ENCODE data around the gene FAM180A.

Gene FAM180A

DNA sequence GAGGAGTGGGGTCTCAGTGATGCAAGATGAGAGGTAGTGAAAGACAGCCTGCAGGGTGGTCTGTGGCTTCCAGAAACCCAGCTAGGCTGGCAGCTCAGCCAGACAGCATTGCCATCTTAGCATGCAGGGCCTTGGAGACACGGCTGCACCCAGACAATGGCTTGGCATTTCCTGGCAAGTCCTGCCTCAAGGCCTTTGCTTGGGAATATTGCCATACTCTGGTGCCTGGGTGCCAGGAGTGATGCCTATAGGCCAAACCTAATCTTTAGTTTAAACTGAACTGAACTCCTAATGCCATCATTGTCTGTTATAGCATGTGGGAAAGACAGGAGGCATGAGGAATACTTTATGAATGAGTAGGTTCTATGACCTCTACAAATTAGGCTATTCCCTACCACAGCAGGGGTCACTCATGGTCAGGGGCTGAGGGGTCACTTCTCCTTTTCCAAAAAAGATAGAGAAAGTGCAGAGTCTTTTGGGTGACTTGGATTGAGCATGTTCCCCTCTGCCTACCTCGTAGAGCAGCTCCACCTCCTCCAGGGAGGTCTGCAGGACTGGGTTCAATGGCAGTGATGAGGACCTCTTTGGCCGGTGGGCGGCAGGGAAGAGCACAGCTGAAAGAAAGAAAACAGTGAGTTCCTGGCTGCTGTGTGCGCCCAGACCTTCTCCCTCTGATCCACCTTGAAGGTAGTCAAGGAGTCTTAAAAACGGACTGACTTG lies 11.9 kb downstream of the FAM180A start:
- no peak for DNase-seq

DNA sequence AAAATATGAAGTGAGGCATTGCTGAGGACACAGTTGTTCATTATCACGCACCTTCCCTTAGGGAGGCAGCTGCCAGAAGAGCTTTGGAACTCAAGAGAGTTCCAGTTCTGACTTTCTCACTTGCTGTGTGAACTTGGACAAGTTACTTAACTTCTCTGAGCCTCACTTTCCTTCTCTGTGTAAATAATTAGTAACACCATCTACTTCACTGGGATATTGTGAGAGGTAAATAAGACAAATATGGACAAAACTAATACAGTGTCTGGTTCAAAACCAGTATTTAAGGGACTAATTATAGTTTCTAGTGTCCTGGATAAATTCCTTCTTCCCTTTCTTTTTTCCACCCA lies 14.3 kb downstream of the FAM180A start:
- DNase-seq = no peak

DNA sequence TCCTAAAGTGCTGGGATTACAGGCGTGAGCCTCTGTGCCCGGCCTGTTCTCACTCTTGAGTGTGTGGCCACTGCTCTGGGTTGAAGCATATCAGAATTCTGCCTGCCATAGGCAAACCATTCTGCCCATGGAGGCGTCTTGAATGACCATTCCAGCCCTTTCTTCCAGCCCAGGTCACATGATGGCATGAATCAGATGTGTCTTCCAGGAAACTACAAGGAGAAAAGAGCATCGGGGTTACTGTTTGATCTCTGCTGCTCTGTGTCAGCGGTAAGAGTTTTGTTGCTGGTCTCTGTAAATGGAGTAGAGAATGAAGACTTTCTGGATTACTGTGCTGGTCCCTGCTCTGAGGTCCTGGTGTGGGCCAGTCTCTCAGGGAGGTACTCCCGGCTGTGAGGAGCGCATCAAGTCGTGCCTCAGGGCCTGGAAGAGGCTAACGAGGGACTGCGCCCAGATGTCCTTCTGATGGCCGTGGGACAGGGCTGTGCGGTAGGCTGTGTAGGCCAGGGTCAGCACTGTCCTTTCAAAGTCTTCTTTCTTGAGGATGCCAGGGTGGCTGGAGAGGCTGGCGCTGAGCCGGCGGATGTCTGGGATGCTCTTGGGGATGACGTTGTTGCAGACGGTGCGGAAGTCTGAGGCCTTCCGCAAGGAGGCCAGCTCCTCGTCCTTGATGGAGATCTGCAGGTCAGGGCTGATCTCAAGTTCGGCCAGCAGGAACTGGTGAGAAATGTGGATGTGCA lies 14.8 kb downstream of the FAM180A start:
- DNase-seq = no peak

GRCh38 chr7:135731131-135731530 lies 17.5 kb downstream of the FAM180A start:
- no peak for DNase-seq

- no peak for DNase-seq
These were observed 19.4 kb downstream of the FAM180A start for GRCh38 chr7:135729230-135729629.

DNA sequence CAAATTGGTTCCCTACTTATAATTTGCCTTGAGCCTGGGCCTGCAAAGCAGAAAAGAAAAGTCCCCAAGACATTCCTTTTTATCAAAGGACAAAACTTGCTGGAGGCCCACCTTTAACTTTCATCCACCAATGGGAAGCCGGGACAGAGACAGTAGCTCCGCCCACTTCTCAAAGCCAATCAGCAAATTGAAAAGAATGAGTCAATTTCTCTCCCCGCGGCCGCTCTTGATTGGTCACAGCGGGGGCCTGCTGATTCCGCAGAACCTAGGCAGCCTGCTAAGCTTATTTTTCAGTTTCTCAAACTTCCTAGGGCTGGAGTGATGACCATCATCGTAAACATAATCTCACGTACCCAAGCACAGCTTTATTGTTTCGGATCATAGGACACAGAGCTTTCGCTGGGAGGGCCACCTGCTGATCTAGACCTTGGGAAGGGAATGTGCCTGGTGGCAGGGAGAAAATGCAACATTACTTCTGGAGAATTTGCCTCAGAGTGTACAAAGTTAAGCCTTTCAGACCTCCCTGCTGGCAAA lies 20.4 kb downstream of the FAM180A start, which contains the start of gene SLC13A4:
Gene SLC13A4 (minus strand): TSS at position 51 of the 534 bp plus-strand sequence. CDS start 690 bp downstream, outside the sequence.
- DNase-seq = no peak

GRCh38 chr7:135726911-135727673 lies 21.5 kb downstream of the FAM180A start:
- no peak for DNase-seq

GRCh38 chr7:135726276-135726788 lies 22.3 kb downstream of the FAM180A start:
- DNase-seq = no peak

- DNase-seq = no peak
These were observed 25.2 kb downstream of the FAM180A start for GRCh38 chr7:135723411-135723810.

DNA sequence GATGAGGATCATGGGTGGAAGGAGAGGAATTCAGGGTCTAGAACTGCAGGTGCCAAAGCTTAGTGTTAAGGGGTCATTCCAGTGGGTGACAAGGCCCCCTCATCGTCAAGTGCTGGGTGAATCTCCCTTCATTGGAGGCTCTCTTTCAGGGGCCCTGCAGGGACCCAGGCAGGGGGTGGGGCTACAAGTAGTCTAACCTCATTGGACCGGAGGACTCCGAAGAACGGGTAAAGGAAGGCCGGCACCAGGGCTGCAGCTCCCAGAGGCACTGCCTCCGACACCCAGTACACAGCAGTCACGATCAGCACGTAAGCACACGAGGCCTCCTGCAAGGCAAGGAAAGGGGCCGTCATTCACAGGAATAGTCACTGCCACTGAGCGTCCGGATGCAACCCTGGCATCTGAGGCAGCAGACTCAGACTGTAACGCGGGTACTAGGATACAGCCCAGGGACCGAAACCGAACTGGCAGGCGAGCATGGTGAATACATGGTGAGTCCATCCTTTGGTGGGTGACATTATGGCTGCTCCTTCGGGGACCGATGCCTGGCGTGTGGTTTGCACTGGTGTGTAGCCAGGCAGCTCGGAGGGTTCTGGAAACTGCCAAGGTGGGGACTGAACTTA lies 27.3 kb downstream of the FAM180A start:
- DNase-seq = no peak

DNA sequence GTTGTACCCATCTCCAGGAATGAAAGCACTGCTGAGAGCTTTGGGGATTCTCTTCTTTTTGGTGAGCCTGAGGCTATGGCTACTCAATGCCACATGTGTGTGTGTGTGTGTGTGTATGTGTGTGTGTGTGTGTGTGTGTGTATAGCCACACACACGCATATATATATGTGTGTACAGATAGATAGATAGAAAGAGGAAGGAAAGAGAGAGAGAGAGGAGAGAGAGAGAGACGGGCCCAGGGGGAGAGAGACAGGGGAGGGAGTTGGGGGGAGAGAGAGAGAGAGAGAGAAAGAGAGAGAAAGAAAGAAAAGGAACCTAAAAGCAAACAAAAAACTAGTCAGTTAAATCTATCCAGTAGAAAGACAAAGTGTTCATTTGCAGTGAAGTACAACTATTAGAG lies 28.9 kb downstream of the FAM180A start:
- no peak for DNase-seq

- no peak for DNase-seq
These were observed 29.7 kb downstream of the FAM180A start for GRCh38 chr7:135718794-135719437.

DNA sequence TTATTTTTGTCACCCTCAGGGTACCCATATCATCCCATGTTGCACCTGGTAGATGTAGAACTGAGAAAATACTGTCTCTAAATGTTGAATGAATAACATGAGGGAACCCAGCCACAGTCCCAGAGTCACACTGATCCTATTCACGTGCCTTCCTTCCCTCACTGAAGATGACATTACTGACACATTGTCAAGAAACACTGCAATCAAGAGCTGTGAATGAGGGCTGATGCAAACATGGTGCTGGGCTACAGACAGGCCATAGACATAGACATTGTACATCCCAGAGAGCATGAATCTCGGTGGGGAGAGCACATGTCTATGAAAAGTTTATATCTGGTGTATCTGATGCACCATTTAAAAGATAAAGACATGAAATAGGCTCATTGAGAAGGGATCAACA lies 30.4 kb downstream of the FAM180A start:
- no peak for DNase-seq

DNA sequence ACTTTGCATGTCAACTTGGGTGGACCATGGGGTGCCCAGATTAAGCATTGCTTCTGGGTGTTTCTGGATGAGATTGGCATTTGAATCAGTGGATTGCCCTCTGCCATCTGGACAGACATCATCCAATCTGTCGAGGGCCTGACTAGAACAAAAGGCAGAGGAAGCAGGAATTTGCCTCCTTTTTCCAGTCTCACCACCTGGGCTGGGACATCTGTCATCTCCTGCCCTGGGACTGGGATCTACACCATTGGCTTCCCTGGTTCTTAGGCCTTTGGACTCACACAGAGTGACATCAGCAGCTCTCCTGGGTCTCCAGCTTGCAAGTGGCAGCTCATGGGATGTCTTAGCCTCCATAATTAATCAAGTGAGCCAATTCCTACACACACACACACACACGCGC lies 30.9 kb downstream of the FAM180A start:
- DNase-seq = no peak

DNA sequence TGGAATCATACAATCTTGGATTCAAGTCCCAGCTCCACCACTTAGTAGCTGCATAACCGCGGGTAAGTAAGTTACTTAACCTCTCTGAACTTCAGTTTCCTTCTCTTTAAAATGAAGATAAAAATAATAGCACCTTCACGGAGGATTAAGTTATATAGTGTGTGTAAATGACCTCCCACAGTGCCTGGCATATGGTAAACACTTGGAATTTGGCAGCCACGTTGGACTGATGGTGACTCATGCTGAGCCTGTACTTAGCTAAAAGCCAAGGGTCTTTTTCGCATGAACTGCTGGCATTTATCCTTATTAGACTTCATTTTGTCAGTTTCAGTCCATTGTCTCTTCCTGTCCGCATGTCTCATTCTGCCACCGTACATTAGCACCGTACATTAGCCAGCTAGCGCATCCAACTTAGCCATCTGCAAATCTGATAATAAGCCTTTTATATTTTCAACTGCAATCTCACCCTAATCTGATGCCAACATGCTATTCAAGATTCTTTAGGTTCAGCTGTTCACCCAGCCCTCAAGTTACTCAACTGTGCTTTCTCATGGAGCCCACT lies 31.9 kb downstream of the FAM180A start:
- no peak for DNase-seq

- DNase-seq = no peak
These were observed 32.9 kb downstream of the FAM180A start for GRCh38 chr7:135715673-135716072.

GRCh38 chr7:135715055-135715522 lies 33.5 kb downstream of the FAM180A start:
- no peak for DNase-seq

DNA sequence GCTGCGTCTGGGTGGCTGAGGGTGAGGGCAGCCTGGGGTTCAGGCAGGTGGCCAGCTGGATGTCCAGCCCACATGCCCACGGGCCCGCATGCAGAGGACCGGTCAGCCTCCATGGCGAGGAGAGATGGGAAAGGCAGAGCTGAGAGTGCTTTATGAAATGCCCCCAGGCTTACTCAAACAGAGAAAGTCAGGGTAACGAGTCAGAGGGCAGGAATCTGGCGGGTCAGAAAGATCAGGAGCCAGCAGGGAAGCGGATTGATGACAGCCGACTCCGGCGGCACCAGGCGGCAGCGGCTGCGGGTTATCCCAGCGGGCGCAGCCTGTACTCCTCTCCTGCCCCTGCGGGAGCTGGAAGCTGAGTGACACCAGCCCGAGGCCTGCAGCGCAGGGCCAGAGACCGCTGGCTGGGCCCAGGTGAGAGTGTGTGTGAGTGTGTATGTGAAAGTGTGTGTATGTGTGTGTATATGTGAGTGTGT lies 34.0 kb downstream of the FAM180A start:
- DNase-seq = no peak

DNA sequence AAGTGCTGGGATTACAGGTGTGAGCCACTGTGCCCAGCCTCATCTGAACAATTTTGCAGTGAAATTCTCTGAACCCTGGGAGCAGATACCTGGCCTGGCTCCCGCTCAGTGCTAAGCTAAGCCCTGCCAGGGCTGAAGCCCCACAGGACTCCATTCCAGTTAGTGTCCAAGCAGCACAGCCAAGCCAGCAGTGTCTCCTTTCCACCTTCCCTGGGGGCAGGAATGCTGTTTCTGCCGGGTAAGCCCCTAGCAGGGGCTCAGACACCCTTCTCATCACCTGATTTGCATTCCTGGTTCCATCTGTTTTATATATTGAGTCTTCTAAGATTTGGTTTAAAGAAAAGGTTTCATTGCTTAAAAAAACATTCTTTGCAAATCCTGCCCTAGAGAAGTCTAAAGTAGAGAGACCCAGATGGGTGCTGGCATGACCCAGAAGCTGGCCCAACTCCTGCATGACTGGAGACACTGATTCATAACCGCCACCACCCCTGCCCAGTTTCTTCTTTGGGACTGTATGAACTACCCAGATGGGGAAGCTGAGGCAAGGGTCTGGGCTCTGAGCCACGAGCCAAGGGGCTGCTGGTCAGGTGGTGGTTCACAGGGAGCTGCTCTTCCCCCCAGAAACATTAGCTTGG lies 34.7 kb downstream of the FAM180A start:
- DNase-seq = no peak

DNA sequence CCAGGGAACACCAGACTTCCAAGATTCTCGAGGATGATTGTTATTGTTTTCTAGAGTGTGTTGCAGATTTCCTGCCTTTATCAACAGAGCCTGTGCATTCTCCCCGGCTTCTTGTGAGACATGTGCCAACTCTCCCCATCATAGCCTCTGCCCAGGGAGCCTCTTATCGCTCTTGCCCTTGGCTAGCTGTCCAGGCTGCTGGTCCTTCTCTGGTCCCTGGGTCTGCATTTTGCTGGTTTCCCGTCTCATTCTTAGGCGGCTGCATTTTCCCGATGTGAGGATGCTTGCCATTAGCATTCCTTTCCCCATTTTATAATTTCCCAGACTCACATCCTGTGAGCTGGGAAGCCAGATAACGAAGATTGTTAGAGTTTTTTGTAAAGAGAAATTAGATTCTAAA lies 35.8 kb downstream of the FAM180A start:
- no peak for DNase-seq

DNA sequence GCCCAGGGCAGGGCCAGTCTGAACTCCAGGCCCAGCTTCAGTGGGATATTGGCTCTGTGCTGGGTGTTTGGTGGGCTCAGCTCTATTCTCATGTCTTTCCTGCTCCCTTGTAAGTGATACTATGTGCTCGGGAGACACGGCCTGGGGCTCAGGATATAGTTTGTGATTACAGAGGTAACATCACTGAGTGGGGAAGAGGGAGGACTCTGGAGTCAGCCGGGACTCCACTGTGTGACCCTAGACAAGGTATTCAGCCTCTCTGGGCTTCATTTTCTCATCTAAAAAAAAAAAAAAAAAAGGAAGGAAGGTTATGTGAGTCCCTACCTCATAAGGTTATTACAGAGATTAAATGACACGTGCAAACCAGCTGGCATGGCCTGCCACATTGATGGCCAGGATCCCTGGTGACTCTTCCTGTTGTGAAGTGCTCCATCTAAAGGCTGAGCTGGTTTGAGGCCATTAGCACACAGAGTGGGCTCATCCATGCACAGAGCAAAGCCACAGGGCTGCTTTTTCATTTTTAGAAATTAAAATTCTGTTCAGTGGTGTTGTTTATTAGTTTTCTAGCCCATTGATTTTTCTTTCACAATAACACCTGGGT lies 36.3 kb downstream of the FAM180A start:
- no peak for DNase-seq
